ENCODE data around the gene PRELID2. TPM values are rescaled to one million over a fixed set of nuclear protein-coding genes. Genes with fewer than 3 reads are reported as not detected.

The PRELID2 gene
- polyA plus RNA-seq, 6 donors from 2014 or later = 2.8 to 5.3 (median 4.2) TPM

- H3K27ac Mint-ChIP-seq = no peak overlapping the region
- no peaks in the 10 kb centered on the region for H3K27me3 Mint-ChIP-seq
- peaks cover 6 to 18% (median 12%) of the 10 kb centered on the region in 3 donors for H3K4me1 Mint-ChIP-seq
- H3K36me3 Mint-ChIP-seq = no peaks in the 10 kb centered on the region
- DNase-seq (no peak), ATAC-seq (ENCODE audit: low read depth in 2 of 2) (no peak)
- H3K9me3 Mint-ChIP-seq = no peaks in the 10 kb centered on the region
- H3K4me3 Mint-ChIP-seq = peak overlapping the region; percentile 10 to 90 (median 69)
Observed at GRCh38 chr5:145833631-145834200, 1.4 kb downstream of the PRELID2 start.

- ATAC-seq (ENCODE audit: low read depth in 2 of 2) = no peak
- peak overlapping the region in 1 of 8 donors; percentile 12 for H3K4me3 Mint-ChIP-seq
- no peaks in the 10 kb centered on the region for H3K9me3 Mint-ChIP-seq
- no peak overlapping the region for H3K27ac Mint-ChIP-seq
- DNase-seq = no peak
- no peaks in the 10 kb centered on the region for H3K36me3 Mint-ChIP-seq
- H3K4me1 Mint-ChIP-seq = peaks cover 6 to 10% (median 7%) of the 10 kb centered on the region in 3 donors
- H3K27me3 Mint-ChIP-seq = no peaks in the 10 kb centered on the region
Observed at GRCh38 chr5:145830594-145830993, 4.5 kb downstream of the PRELID2 start.

- Mint-ChIP-seq H3K27ac (no peak overlapping the region), H3K36me3 (no peaks in the 10 kb centered on the region), H3K9me3 (no peaks in the 10 kb centered on the region), H3K4me3 (no peak overlapping the region), H3K27me3 (no peaks in the 10 kb centered on the region), H3K4me1 (peaks cover 6 to 8% (median 7%) of the 10 kb centered on the region in 3 donors)
- DNase-seq = no peak
- ATAC-seq (ENCODE audit: low read depth in 2 of 2) = no peak
Observed at GRCh38 chr5:145829708-145830361, 5.3 kb downstream of the PRELID2 start.

GRCh38 chr5:145826895-145827674 lies 8.1 kb downstream of the PRELID2 start:
- no peak for DNase-seq
- H3K4me1 Mint-ChIP-seq = no peaks in the 10 kb centered on the region
- H3K4me3 Mint-ChIP-seq = no peak overlapping the region
- H3K27me3 Mint-ChIP-seq = no peaks in the 10 kb centered on the region
- no peaks in the 10 kb centered on the region for H3K9me3 Mint-ChIP-seq
- ATAC-seq (ENCODE audit: low read depth in 2 of 2) = no peak
- H3K36me3 Mint-ChIP-seq = no peaks in the 10 kb centered on the region
- H3K27ac Mint-ChIP-seq = peak overlapping the region in 1 of 6 donors; percentile 21

GRCh38 chr5:145825751-145826180 lies 9.4 kb downstream of the PRELID2 start:
- Mint-ChIP-seq H3K36me3 (no peaks in the 10 kb centered on the region), H3K4me3 (no peak overlapping the region), H3K9me3 (no peaks in the 10 kb centered on the region), H3K27me3 (no peaks in the 10 kb centered on the region), H3K27ac (peak overlapping the region in 1 of 6 donors; percentile 12), H3K4me1 (no peaks in the 10 kb centered on the region)
- ATAC-seq (ENCODE audit: low read depth in 2 of 2) = peak in 1 of 2 donors; percentile 50
- DNase-seq = peak; percentile 32

GRCh38 chr5:145824040-145824439 lies 11.1 kb downstream of the PRELID2 start:
- no peak overlapping the region for H3K4me3 Mint-ChIP-seq
- ATAC-seq (ENCODE audit: low read depth in 2 of 2) (no peak), DNase-seq (no peak)
- no peaks in the 10 kb centered on the region for H3K27me3 Mint-ChIP-seq
- no peak overlapping the region for H3K27ac Mint-ChIP-seq
- H3K36me3 Mint-ChIP-seq = no peaks in the 10 kb centered on the region
- no peaks in the 10 kb centered on the region for H3K9me3 Mint-ChIP-seq
- H3K4me1 Mint-ChIP-seq = no peaks in the 10 kb centered on the region

GRCh38 chr5:145818604-145819003 lies 16.5 kb downstream of the PRELID2 start:
- ATAC-seq (ENCODE audit: low read depth in 2 of 2) = no peak
- H3K36me3 Mint-ChIP-seq = no peaks in the 10 kb centered on the region
- H3K27me3 Mint-ChIP-seq = no peaks in the 10 kb centered on the region
- no peaks in the 10 kb centered on the region for H3K9me3 Mint-ChIP-seq
- H3K4me3 Mint-ChIP-seq = no peak overlapping the region
- no peaks in the 10 kb centered on the region for H3K4me1 Mint-ChIP-seq
- DNase-seq = no peak
- peak overlapping the region in 1 of 6 donors; percentile 60 for H3K27ac Mint-ChIP-seq

GRCh38 chr5:145812877-145813276 lies 22.3 kb downstream of the PRELID2 start:
- H3K4me1 Mint-ChIP-seq = no peaks in the 10 kb centered on the region
- H3K9me3 Mint-ChIP-seq = no peaks in the 10 kb centered on the region
- DNase-seq (no peak), ATAC-seq (ENCODE audit: low read depth in 2 of 2) (no peak)
- H3K4me3 Mint-ChIP-seq = no peak overlapping the region
- no peaks in the 10 kb centered on the region for H3K27me3 Mint-ChIP-seq
- no peak overlapping the region for H3K27ac Mint-ChIP-seq
- no peaks in the 10 kb centered on the region for H3K36me3 Mint-ChIP-seq

GRCh38 chr5:145811834-145812625 lies 23.1 kb downstream of the PRELID2 start:
- Mint-ChIP-seq H3K27me3 (no peaks in the 10 kb centered on the region), H3K27ac (no peak overlapping the region), H3K36me3 (no peaks in the 10 kb centered on the region), H3K9me3 (no peaks in the 10 kb centered on the region), H3K4me1 (no peaks in the 10 kb centered on the region), H3K4me3 (no peak overlapping the region)
- DNase-seq (no peak), ATAC-seq (ENCODE audit: low read depth in 2 of 2) (no peak)

GRCh38 chr5:145806923-145807322 lies 28.2 kb downstream of the PRELID2 start:
- Mint-ChIP-seq H3K4me1 (no peaks in the 10 kb centered on the region), H3K9me3 (no peaks in the 10 kb centered on the region), H3K27me3 (no peaks in the 10 kb centered on the region), H3K4me3 (no peak overlapping the region), H3K36me3 (peaks cover 0 to 6% of the 10 kb centered on the region in 2 donors), H3K27ac (no peak overlapping the region)
- ATAC-seq (ENCODE audit: low read depth in 2 of 2) (no peak), DNase-seq (no peak)

- no peak for DNase-seq
- Mint-ChIP-seq H3K27ac (no peak overlapping the region), H3K4me3 (no peak overlapping the region), H3K27me3 (no peaks in the 10 kb centered on the region), H3K36me3 (peaks cover 0 to 6% of the 10 kb centered on the region in 2 donors), H3K4me1 (no peaks in the 10 kb centered on the region), H3K9me3 (no peaks in the 10 kb centered on the region)
- no peak for ATAC-seq (ENCODE audit: low read depth in 2 of 2)
Observed at GRCh38 chr5:145805819-145806218, 29.3 kb downstream of the PRELID2 start.

GRCh38 chr5:145804701-145805100 lies 30.4 kb downstream of the PRELID2 start:
- Mint-ChIP-seq H3K4me1 (no peaks in the 10 kb centered on the region), H3K27me3 (no peaks in the 10 kb centered on the region), H3K9me3 (no peaks in the 10 kb centered on the region), H3K27ac (no peak overlapping the region), H3K36me3 (peaks cover 0 to 6% of the 10 kb centered on the region in 2 donors), H3K4me3 (no peak overlapping the region)
- ATAC-seq (ENCODE audit: low read depth in 2 of 2) (no peak), DNase-seq (no peak)

All from naive B cell (primary cell).